HepG2 (cell line): ENCODE results near the gene CLDN5. TPM values are rescaled to one million over a fixed set of nuclear protein-coding genes. Genes with fewer than 3 reads are reported as not detected.

Experiments
- FOSL1 ChIP-seq: sonication (generic); formaldehyde crosslinking; IDR thresholded peaks from 2 replicates; pipeline ENCODE4 v1.9.0; 2021; ENCODE audit warnings: missing genetic modification reagents, borderline replicate concordance
- GABPA ChIP-seq, 2 experiments: IDR thresholded peaks; 2 replicates each; pipeline ENCODE4 v1.6.1; 2011 to 2016; ENCODE audit warnings: low read depth in 2 of 2, low read length in 1 of 2, missing biosample characterization in 1 of 2, missing genetic modification characterization in 1 of 2
- HOXA9 ChIP-seq: sonication (generic); formaldehyde crosslinking; IDR thresholded peaks from 2 replicates; pipeline ENCODE4 v1.8.1; 2022; ENCODE audit warnings: missing genetic modification reagents, mild to moderate bottlenecking, moderate library complexity, borderline replicate concordance
- NR2F6 ChIP-seq, 2 experiments: IDR thresholded peaks; 2 replicates each; pipeline ENCODE4 v1.6.1; 2016; ENCODE audit warnings: antibody characterized with exemption in 1 of 2, mild to moderate bottlenecking in 1 of 2
- STAT5B ChIP-seq: sonication (generic); formaldehyde crosslinking; IDR thresholded peaks from 2 replicates; pipeline ENCODE4 v1.4.0; 2020; ENCODE audit warnings: missing genetic modification reagents
- ZEB1 ChIP-seq: IDR thresholded peaks from 2 replicates; pipeline ENCODE4 v1.6.1; 2012; ENCODE audit warnings: mild to moderate bottlenecking, low read depth, inconsistent platforms; ENCODE audit not compliant: insufficient replicate concordance
- ZFX ChIP-seq: sonication (generic); formaldehyde crosslinking; IDR thresholded peaks from 2 replicates; pipeline ENCODE4 v1.4.0; 2020; ENCODE audit warnings: mild to moderate bottlenecking, low read depth, missing genetic modification reagents, moderate library complexity
- ZNF564 ChIP-seq: sonication (generic); formaldehyde crosslinking; IDR thresholded peaks from 2 replicates; pipeline ENCODE4 v1.8.1; 2023; ENCODE audit warnings: mild to moderate bottlenecking, missing genetic modification reagents
- ZNF713 ChIP-seq: sonication (generic); formaldehyde crosslinking; IDR thresholded peaks from 2 replicates; pipeline ENCODE4 v1.4.0; 2020; ENCODE audit warnings: mild to moderate bottlenecking, missing genetic modification reagents
- polyA plus RNA-seq, 8 experiments: library from polyadenylated mRNA; depleted of rRNA in 3 of 8; stranded (reverse) in 7 of 8; unstranded in 1 of 8; fragments of >200 nt; fragmentation: Illumina TruSeq in 4 of 8; extraction: Trizol in 4 of 8; gene quantifications; 2 replicates each; pipeline versions ENCODE4 v1.2.1 to v1.2.3, GENCODE V29; 2011 to 2016; ENCODE audit warnings: low read depth in 4 of 8, missing spikeins in 1 of 8, mixed read lengths in 1 of 8; ENCODE audit not compliant: insufficient read depth in 1 of 8
- total RNA-seq, 5 experiments: library from RNA; depleted of rRNA; stranded (reverse); fragments of >200 nt; fragmentation: Illumina TruSeq; extraction: Trizol; gene quantifications; 2 replicates each; pipeline ENCODE4 v1.2.3, GENCODE V29; 2016; ENCODE audit warnings: low read depth in 1 of 5
- TF ChIP-seq, protein P1 (sequence below): sonication (generic); formaldehyde crosslinking; IDR thresholded peaks from 2 replicates; pipeline ENCODE4 v1.4.0; 2020; ENCODE audit warnings: missing genetic modification reagents
- TF ChIP-seq, protein P2 (sequence below): IDR thresholded peaks from 2 replicates; pipeline ENCODE4 v1.6.1; 2016; ENCODE audit warnings: missing compliant biosample characterization, missing genetic modification reagents, borderline replicate concordance
- TF ChIP-seq, protein P3 (sequence below): sonication (generic); formaldehyde crosslinking; IDR thresholded peaks from 2 replicates; pipeline ENCODE4 v1.4.0; 2020; ENCODE audit warnings: missing genetic modification reagents
- TF ChIP-seq, protein P4 (sequence below): sonication (generic); formaldehyde crosslinking; IDR thresholded peaks from 2 replicates; pipeline ENCODE4 v1.8.1; 2023; ENCODE audit warnings: mild to moderate bottlenecking, inconsistent platforms, moderate library complexity, missing genetic modification reagents, borderline replicate concordance
- TF ChIP-seq, protein P5 (sequence below): sonication (generic); formaldehyde crosslinking; IDR thresholded peaks from 2 replicates; pipeline ENCODE4 v1.5.0; 2020; ENCODE audit warnings: mild to moderate bottlenecking, missing genetic modification reagents, borderline replicate concordance
- TF ChIP-seq, protein P6 (sequence below): sonication (generic); formaldehyde crosslinking; IDR thresholded peaks from 2 replicates; pipeline ENCODE4 v1.4.0; 2020; ENCODE audit warnings: missing genetic modification reagents
- TF ChIP-seq, protein P7 (sequence below): sonication (generic); formaldehyde crosslinking; IDR thresholded peaks from 2 replicates; pipeline ENCODE4 v1.9.0; 2021; ENCODE audit warnings: missing genetic modification reagents, mild to moderate bottlenecking, borderline replicate concordance

CLDN5 gene
- total and polyA plus RNA-seq, 2 of the 13 experiments (the other 11 are each of a cell fraction or from before 2014, with no cell fraction given): not detected

DNA sequence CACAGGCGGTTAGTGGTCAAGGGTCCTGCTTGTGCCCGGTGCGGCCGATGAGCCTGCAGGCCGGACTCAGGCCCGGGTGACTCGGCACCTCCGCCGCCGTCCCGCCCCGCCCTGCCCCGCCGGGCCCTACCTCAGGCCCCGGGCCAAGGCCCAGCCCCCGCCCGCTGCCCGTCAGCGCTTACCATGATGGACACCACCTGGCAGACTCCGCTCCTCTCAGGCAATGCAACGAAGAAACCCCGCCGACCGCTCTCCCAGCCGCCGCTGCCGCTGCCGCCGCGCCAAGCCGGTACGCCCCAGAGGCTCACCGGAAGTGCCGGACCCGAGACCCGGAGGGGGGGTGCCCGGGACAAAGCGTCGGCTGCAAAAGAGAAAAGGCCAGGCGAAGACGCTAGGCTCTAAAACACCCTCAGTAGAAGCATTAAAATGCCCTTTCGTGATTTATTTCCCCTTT, 45.3 kb downstream of the CLDN5 start, which contains the start of gene UFD1 (continued):
- TF ChIP-seq, protein P1, sequence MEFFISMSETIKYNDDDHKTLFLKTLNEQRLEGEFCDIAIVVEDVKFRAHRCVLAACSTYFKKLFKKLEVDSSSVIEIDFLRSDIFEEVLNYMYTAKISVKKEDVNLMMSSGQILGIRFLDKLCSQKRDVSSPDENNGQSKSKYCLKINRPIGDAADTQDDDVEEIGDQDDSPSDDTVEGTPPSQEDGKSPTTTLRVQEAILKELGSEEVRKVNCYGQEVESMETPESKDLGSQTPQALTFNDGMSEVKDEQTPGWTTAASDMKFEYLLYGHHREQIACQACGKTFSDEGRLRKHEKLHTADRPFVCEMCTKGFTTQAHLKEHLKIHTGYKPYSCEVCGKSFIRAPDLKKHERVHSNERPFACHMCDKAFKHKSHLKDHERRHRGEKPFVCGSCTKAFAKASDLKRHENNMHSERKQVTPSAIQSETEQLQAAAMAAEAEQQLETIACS (CRISPR knock-in tag): no peak
- TF ChIP-seq ZEB1: peak; percentile 68
- TF ChIP-seq, protein P2, sequence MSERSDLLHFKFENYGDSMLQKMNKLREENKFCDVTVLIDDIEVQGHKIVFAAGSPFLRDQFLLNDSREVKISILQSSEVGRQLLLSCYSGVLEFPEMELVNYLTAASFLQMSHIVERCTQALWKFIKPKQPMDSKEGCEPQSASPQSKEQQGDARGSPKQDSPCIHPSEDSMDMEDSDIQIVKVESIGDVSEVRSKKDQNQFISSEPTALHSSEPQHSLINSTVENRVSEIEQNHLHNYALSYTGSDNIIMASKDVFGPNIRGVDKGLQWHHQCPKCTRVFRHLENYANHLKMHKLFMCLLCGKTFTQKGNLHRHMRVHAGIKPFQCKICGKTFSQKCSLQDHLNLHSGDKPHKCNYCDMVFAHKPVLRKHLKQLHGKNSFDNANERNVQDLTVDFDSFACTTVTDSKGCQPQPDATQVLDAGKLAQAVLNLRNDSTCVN (CRISPR knock-in tag): no peak
- TF ChIP-seq, protein P3, sequence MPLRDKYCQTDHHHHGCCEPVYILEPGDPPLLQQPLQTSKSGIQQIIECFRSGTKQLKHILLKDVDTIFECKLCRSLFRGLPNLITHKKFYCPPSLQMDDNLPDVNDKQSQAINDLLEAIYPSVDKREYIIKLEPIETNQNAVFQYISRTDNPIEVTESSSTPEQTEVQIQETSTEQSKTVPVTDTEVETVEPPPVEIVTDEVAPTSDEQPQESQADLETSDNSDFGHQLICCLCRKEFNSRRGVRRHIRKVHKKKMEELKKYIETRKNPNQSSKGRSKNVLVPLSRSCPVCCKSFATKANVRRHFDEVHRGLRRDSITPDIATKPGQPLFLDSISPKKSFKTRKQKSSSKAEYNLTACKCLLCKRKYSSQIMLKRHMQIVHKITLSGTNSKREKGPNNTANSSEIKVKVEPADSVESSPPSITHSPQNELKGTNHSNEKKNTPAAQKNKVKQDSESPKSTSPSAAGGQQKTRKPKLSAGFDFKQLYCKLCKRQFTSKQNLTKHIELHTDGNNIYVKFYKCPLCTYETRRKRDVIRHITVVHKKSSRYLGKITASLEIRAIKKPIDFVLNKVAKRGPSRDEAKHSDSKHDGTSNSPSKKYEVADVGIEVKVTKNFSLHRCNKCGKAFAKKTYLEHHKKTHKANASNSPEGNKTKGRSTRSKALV (CRISPR knock-in tag): no peak
- TF ChIP-seq GABPA (IDR thresholded peaks at IDR 0.05; ENCODE audit: low read depth, low read length): peak; percentile 74
- peak; percentile 89 for TF ChIP-seq GABPA (CRISPR knock-in tag; IDR thresholded peaks at IDR 0.05; ENCODE audit: low read depth)
- TF ChIP-seq, protein P4, sequence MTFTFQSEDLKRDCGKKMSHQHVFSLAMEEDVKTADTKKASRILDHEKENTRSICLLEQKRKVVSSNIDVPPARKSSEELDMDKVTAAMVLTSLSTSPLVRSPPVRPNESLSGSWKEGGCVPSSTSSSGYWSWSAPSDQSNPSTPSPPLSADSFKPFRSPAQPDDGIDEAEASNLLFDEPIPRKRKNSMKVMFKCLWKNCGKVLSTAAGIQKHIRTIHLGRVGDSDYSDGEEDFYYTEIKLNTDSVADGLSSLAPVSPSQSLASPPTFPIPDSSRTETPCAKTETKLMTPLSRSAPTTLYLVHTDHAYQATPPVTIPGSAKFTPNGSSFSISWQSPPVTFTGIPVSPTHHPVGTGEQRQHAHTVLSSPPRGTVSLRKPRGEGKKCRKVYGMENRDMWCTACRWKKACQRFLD (CRISPR knock-in tag): no peak
- TF ChIP-seq, protein P5, sequence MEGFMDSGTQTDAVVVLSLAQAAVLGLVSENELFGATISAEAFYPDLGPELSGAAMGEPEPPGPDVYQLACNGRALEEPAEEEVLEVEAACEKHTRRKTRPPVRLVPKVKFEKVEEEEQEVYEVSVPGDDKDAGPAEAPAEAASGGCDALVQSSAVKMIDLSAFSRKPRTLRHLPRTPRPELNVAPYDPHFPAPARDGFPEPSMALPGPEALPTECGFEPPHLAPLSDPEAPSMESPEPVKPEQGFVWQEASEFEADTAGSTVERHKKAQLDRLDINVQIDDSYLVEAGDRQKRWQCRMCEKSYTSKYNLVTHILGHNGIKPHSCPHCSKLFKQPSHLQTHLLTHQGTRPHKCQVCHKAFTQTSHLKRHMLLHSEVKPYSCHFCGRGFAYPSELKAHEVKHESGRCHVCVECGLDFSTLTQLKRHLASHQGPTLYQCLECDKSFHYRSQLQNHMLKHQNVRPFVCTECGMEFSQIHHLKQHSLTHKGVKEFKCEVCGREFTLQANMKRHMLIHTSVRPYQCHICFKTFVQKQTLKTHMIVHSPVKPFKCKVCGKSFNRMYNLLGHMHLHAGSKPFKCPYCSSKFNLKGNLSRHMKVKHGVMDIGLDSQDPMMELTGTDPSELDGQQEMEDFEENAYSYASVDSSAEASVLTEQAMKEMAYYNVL (CRISPR knock-in tag): no peak
- TF ChIP-seq HOXA9: no peak
- TF ChIP-seq NR2F6 (IDR thresholded peaks at IDR 0.05): no peak
- TF ChIP-seq NR2F6 (CRISPR knock-in tag; IDR thresholded peaks at IDR 0.05): no peak
- peak; percentile 51 for TF ChIP-seq ZFX
- TF ChIP-seq, protein P6, sequence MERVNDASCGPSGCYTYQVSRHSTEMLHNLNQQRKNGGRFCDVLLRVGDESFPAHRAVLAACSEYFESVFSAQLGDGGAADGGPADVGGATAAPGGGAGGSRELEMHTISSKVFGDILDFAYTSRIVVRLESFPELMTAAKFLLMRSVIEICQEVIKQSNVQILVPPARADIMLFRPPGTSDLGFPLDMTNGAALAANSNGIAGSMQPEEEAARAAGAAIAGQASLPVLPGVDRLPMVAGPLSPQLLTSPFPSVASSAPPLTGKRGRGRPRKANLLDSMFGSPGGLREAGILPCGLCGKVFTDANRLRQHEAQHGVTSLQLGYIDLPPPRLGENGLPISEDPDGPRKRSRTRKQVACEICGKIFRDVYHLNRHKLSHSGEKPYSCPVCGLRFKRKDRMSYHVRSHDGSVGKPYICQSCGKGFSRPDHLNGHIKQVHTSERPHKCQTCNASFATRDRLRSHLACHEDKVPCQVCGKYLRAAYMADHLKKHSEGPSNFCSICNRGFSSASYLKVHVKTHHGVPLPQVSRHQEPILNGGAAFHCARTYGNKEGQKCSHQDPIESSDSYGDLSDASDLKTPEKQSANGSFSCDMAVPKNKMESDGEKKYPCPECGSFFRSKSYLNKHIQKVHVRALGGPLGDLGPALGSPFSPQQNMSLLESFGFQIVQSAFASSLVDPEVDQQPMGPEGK: peak; percentile 14; the same call in 1 of the 2 replicates
- no peak for TF ChIP-seq FOSL1 (CRISPR knock-in tag)
- TF ChIP-seq STAT5B (CRISPR knock-in tag): no peak
- TF ChIP-seq ZNF564 (CRISPR knock-in tag): no peak
- TF ChIP-seq, protein P7, sequence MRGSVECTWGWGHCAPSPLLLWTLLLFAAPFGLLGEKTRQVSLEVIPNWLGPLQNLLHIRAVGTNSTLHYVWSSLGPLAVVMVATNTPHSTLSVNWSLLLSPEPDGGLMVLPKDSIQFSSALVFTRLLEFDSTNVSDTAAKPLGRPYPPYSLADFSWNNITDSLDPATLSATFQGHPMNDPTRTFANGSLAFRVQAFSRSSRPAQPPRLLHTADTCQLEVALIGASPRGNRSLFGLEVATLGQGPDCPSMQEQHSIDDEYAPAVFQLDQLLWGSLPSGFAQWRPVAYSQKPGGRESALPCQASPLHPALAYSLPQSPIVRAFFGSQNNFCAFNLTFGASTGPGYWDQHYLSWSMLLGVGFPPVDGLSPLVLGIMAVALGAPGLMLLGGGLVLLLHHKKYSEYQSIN (CRISPR knock-in tag): no peak
- TF ChIP-seq ZNF713 (CRISPR knock-in tag): no peak
